ENCODE measurements around the gene TUBB3. TPM values are rescaled to one million over a fixed set of nuclear protein-coding genes. Genes with fewer than 3 reads are reported as not detected.
A peak's percentile ranks its signal among the peaks of the same experiment; 100 is the strongest.

The TUBB3 gene
- total and polyA plus RNA-seq, 2 donors (not counting 1 experiment from before 2014, with no cell fraction given): 0.34 to 4.4 TPM

DNA sequence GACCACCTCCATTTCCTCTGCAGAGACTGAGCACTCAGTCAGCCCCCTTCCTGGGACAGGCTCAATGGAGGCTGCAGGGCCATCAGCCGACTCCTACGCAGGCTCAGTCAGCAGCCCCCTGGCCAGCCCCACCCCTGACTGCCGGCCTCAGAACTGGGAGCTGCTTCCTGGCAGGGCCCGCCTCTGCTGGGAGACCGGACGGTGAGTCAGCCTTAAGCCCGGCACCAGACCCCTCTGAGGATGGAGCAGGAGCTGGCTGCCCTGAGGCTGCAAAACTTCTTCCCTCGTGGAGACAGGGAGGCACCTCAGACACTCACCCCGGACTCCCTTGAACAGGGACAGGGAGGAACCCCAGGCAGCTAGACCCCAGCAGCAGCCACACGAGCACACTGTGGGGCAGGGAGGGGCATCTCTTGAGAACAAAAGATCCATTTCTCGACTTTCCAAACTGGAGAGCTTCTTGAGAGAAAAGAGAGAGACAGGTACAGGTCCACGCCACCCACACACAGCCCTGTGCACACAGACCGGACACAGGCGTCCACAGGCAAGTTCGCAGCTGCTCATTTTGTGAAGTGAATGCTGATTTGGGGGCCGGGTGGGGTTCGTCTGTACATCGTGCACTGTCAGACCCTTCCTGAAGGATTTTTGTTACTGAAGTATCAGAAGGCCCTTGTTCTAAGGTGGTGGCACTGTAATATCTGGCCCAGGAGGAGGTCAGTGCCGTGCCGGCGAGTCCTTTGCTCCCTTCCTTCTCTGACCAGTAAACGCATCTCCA, 1.3 kb upstream of the TUBB3 start:
- 7% methylated on average over 19 of the region's 22 CpGs for WGBS (ENCODE audit: insufficient coverage)
- no peak overlapping the region for H3K27ac Mint-ChIP-seq
- TF ChIP-seq, protein P1, sequence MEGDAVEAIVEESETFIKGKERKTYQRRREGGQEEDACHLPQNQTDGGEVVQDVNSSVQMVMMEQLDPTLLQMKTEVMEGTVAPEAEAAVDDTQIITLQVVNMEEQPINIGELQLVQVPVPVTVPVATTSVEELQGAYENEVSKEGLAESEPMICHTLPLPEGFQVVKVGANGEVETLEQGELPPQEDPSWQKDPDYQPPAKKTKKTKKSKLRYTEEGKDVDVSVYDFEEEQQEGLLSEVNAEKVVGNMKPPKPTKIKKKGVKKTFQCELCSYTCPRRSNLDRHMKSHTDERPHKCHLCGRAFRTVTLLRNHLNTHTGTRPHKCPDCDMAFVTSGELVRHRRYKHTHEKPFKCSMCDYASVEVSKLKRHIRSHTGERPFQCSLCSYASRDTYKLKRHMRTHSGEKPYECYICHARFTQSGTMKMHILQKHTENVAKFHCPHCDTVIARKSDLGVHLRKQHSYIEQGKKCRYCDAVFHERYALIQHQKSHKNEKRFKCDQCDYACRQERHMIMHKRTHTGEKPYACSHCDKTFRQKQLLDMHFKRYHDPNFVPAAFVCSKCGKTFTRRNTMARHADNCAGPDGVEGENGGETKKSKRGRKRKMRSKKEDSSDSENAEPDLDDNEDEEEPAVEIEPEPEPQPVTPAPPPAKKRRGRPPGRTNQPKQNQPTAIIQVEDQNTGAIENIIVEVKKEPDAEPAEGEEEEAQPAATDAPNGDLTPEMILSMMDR (IDR thresholded peaks at IDR 0.05): no peak
- no peak for TF ChIP-seq EZH2 (IDR thresholded peaks at IDR 0.05; ENCODE audit: borderline replicate concordance, insufficient read depth, low read depth, low read length, poor library complexity, severe bottlenecking)
- intact Hi-C loops (cut with micrococcal nuclease): loop anchor here (10.0 kb wide), 1 partner anchor 93 kb away; the partner anchor contains the start of gene DBNDD1
- Histone ChIP-seq H3K9me3 (ENCODE audit: control extremely low read depth in 1 of 3, control insufficient read depth in 2 of 3, insufficient read depth in 1 of 3, low read length in 2 of 3) (peaks cover 0 to 48% (median 0%) of the 10 kb centered on the region in 3 donors), H3K36me3 (replicated peaks in 1 of 2; ENCODE audit: control extremely low read depth in 1 of 2, control insufficient read depth in 1 of 2, extremely low read depth in 1 of 2, insufficient read depth in 2 of 2, low read length in 1 of 2) (no peaks in the 10 kb centered on the region), H3K9ac (ENCODE audit: low read length) (no peak overlapping the region), H3K27ac (ENCODE audit: low read length in 2 of 2) (no peak overlapping the region), H3K4me2 (replicated peaks; ENCODE audit: low read depth, low read length, poor library complexity, severe bottlenecking) (peak overlapping the region; percentile 93), H3K4me1 (ENCODE audit: control insufficient read depth in 2 of 2, insufficient read depth in 2 of 2, low read length in 2 of 2) (peaks cover 70 to 74% of the 10 kb centered on the region in 2 donors), H3K27me3 (replicated peaks in 1 of 4; ENCODE audit: control extremely low read depth in 1 of 4, control insufficient read depth in 3 of 4, insufficient read depth in 4 of 4, low read length in 3 of 4) (peaks cover 0 to 79% (median 39%) of the 10 kb centered on the region in 4 experiments), H2AFZ (ENCODE audit: insufficient read depth, low read depth, low read length, poor library complexity, severe bottlenecking) (no peak overlapping the region), H3K4me3 (ENCODE audit: control extremely low read depth in 1 of 5, extremely low read depth in 1 of 5, insufficient read depth in 1 of 5, low read depth in 2 of 5, low read length in 4 of 5) (no peak overlapping the region), H3K79me2 (ENCODE audit: control insufficient read depth, insufficient read depth, low read length) (no peaks in the 10 kb centered on the region), H4K20me1 (ENCODE audit: control insufficient read depth, insufficient read depth, low read length, poor library complexity, severe bottlenecking) (peaks cover 34% of the 10 kb centered on the region)
- ATAC-seq (ENCODE audit: low read depth): no peak
- DNase-seq: no peak
- peak overlapping the region; percentile 77 for H3K4me3 Mint-ChIP-seq
- H3K4me1 Mint-ChIP-seq: peaks cover 51% of the 10 kb centered on the region
- H3K27me3 Mint-ChIP-seq: peaks cover 27% of the 10 kb centered on the region
- ChIA-PET CTCF (interaction anchor here (1.3 to 1.8 kb wide), 2 partner anchors 12 to 160 kb away, joined by 3 to 11 read pairs; no protein-coding TSS in a partner anchor), POLR2A (no interaction called here)
- H3K9me3 Mint-ChIP-seq (ENCODE audit: insufficient read depth): no peaks in the 10 kb centered on the region

DNA sequence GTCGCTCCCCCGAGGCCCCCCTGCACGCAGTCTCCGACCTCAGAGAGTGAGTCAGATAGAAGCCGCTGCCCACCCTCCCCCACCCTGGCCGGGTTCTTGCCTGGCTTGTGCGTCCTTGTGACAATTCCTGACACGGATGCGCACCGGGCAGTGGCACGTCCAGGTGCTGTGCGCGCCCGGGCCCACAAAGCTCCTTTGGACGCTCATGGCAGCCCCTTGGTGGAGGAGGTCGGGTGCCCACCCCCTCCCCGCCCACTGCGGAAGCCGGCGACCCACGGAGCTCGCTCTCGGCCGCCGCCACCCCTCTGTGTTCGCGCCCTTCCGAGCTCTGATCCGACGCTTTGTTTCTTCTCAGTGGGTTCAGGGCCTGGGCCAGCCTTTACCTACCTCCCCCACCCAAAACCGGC, 662 bp upstream of the TUBB3 start:
- H3K36me3 ChIP-seq (replicated peaks in 1 of 2; ENCODE audit: control extremely low read depth in 1 of 2, control insufficient read depth in 1 of 2, extremely low read depth in 1 of 2, insufficient read depth in 2 of 2, low read length in 1 of 2): no peaks in the 10 kb centered on the region
- peak overlapping the region; percentile 58 for H2AFZ ChIP-seq (ENCODE audit: insufficient read depth, low read depth, low read length, poor library complexity, severe bottlenecking)
- no peak for TF ChIP-seq EZH2 (IDR thresholded peaks at IDR 0.05; ENCODE audit: borderline replicate concordance, insufficient read depth, low read depth, low read length, poor library complexity, severe bottlenecking)
- TF ChIP-seq, protein P1 (IDR thresholded peaks at IDR 0.05): no peak
- H3K4me3 Mint-ChIP-seq: peak overlapping the region; percentile 77
- H3K4me3 ChIP-seq (ENCODE audit: control extremely low read depth in 1 of 5, extremely low read depth in 1 of 5, insufficient read depth in 1 of 5, low read depth in 2 of 5, low read length in 4 of 5): peak overlapping the region; percentile 32 to 55 (median 39)
- peaks cover 34% of the 10 kb centered on the region for H4K20me1 ChIP-seq (ENCODE audit: control insufficient read depth, insufficient read depth, low read length, poor library complexity, severe bottlenecking)
- POLR2A ChIA-PET: interaction anchor here (0.5 kb wide), 1 partner anchor 86 kb away, joined by 3 read pairs; no protein-coding TSS in a partner anchor
- WGBS (ENCODE audit: insufficient coverage): 2% methylated on average over 30 of the region's 31 CpGs
- H3K4me2 ChIP-seq (replicated peaks; ENCODE audit: low read depth, low read length, poor library complexity, severe bottlenecking): peak overlapping the region; percentile 93
- ATAC-seq (ENCODE audit: low read depth) (no peak), DNase-seq (no peak)
- H3K9me3 ChIP-seq (ENCODE audit: control extremely low read depth in 1 of 3, control insufficient read depth in 2 of 3, insufficient read depth in 1 of 3, low read length in 2 of 3): peaks cover 0 to 48% (median 0%) of the 10 kb centered on the region in 3 donors
- H3K79me2 ChIP-seq (ENCODE audit: control insufficient read depth, insufficient read depth, low read length): no peaks in the 10 kb centered on the region
- H3K27me3 ChIP-seq (replicated peaks in 1 of 4; ENCODE audit: control extremely low read depth in 1 of 4, control insufficient read depth in 3 of 4, insufficient read depth in 4 of 4, low read length in 3 of 4): peaks cover 0 to 83% (median 43%) of the 10 kb centered on the region in 4 experiments
- H3K9me3 Mint-ChIP-seq (ENCODE audit: insufficient read depth): no peaks in the 10 kb centered on the region
- CTCF ChIA-PET: interaction anchor here (0.9 to 1.8 kb wide), 3 partner anchors 12 to 160 kb away, joined by 3 to 11 read pairs (median 3); no protein-coding TSS in a partner anchor
- peaks cover 50% of the 10 kb centered on the region for H3K4me1 Mint-ChIP-seq
- peak overlapping the region; percentile 52 for H3K9ac ChIP-seq (ENCODE audit: low read length)
- H3K27ac Mint-ChIP-seq: no peak overlapping the region
- peaks cover 27% of the 10 kb centered on the region for H3K27me3 Mint-ChIP-seq
- H3K27ac ChIP-seq (ENCODE audit: low read length in 2 of 2): no peak overlapping the region
- intact Hi-C loops (cut with micrococcal nuclease): loop anchor here (10.0 kb wide), 1 partner anchor 92 kb away; the partner anchor contains the start of gene DBNDD1
- peaks cover 69 to 71% of the 10 kb centered on the region in 2 donors for H3K4me1 ChIP-seq (ENCODE audit: control insufficient read depth in 2 of 2, insufficient read depth in 2 of 2, low read length in 2 of 2)

All from B cell (primary cell).